GM23338 (cell line): ENCODE measurements around the gene ARAP1.

Experiments
- CREB1 ChIP-seq: fragments of 250-450 bp; sonication (Bioruptor Pico); IDR thresholded peaks from 2 replicates; pipeline ENCODE4 v1.5.0; 2020; ENCODE audit warnings: low read depth, mild to moderate bottlenecking, moderate library complexity
- CTCF ChIP-seq, 2 experiments: fragments of 200-600 bp in 1 of 2; sonication (generic) in 1 of 2; conservative IDR thresholded peaks; 2 replicates each; pipeline versions ENCODE4 v1.5.1 to v1.6.1; 2016 to 2017; ENCODE audit warnings: antibody characterized with exemption in 2 of 2, low read depth in 2 of 2, mild to moderate bottlenecking in 2 of 2, moderate library complexity in 1 of 2
- EZH2 ChIP-seq: fragments of 200-600 bp; sonication (generic); IDR thresholded peaks from one replicate; pipeline ENCODE4 v1.8.0; 2017; ENCODE audit warnings: antibody characterized with exemption, mild to moderate bottlenecking, low read depth; ENCODE audit not compliant: unreplicated experiment
- EZH2phosphoT487 ChIP-seq: fragments of 200-600 bp; sonication (generic); IDR thresholded peaks from one replicate; pipeline ENCODE4 v1.8.1; 2018; ENCODE audit warnings: antibody characterized with exemption; ENCODE audit not compliant: unreplicated experiment
- POLR2AphosphoS5 ChIP-seq: IDR thresholded peaks from 2 replicates; pipeline ENCODE4 v1.6.1; 2016; ENCODE audit warnings: antibody characterized with exemption, low read depth
- REST ChIP-seq: IDR thresholded peaks from one replicate; pipeline ENCODE4 v1.6.1; 2018; ENCODE audit warnings: antibody characterized with exemption; ENCODE audit not compliant: unreplicated experiment
- ZNF331 ChIP-seq: fragments of 250-450 bp; sonication (Bioruptor Pico); IDR thresholded peaks from 2 replicates; pipeline ENCODE4 v1.5.0; 2020; ENCODE audit warnings: low read depth, mild to moderate bottlenecking, moderate library complexity

GRCh38 chr11:72740562-72741428 is 11.4 kb downstream of the ARAP1 start:
- TF ChIP-seq CTCF (conservative IDR thresholded peaks at IDR 0.05; ENCODE audit: low read depth in 2 of 2) (no peak), POLR2AphosphoS5 (no peak), REST (no peak), EZH2phosphoT487 (no peak), EZH2 (no peak), CREB1 (CRISPR knock-in tag) (no peak), ZNF331 (CRISPR knock-in tag) (no peak)
